Endothelial cell (in vitro differentiated cells): Measurements from ENCODE around the gene PRRX1. TPM values are rescaled to one million over a fixed set of nuclear protein-coding genes. Genes with fewer than 3 reads are reported as not detected.

Experiments
- DNase-seq: peaks from one replicate; pipeline ENCODE4 v3.0.0; 2021; ENCODE audit warnings: low spot score
- H3K27ac Mint-ChIP-seq: one replicate; pipeline ENCODE4 v1.8.0; 2021; ENCODE audit warnings: mixed read lengths, inconsistent platforms; ENCODE audit not compliant: unreplicated experiment
- H3K27me3 Mint-ChIP-seq: one replicate; pipeline ENCODE4 v1.8.0; 2021; ENCODE audit warnings: mild to moderate bottlenecking, moderate library complexity, mixed read lengths, inconsistent platforms; ENCODE audit not compliant: unreplicated experiment
- H3K36me3 Mint-ChIP-seq: one replicate; pipeline ENCODE4 v1.8.0; 2021; ENCODE audit warnings: mild to moderate bottlenecking, low read depth, mixed read lengths, inconsistent platforms; ENCODE audit not compliant: unreplicated experiment
- H3K4me1 Mint-ChIP-seq: one replicate; pipeline ENCODE4 v1.8.0; 2021; ENCODE audit warnings: mild to moderate bottlenecking, mixed read lengths, inconsistent platforms; ENCODE audit not compliant: unreplicated experiment
- H3K4me3 Mint-ChIP-seq: one replicate; pipeline ENCODE4 v1.8.0; 2021; ENCODE audit warnings: mild to moderate bottlenecking, mixed read lengths, inconsistent platforms; ENCODE audit not compliant: unreplicated experiment
- H3K9me3 Mint-ChIP-seq: one replicate; pipeline ENCODE4 v1.8.0; 2021; ENCODE audit warnings: mixed read lengths, inconsistent platforms; ENCODE audit not compliant: unreplicated experiment
- CTCF ChIP-seq: fragments of 200-600 bp; sonication (generic); IDR thresholded peaks from one replicate; pipeline ENCODE4 v1.5.0; 2021; ENCODE audit warnings: antibody characterized with exemption; ENCODE audit not compliant: unreplicated experiment
- long read RNA-seq: library from polyadenylated mRNA; unstranded; transcript quantifications from one replicate; pipeline ENCODE4 v2.0.0, GENCODE V29; 2020; ENCODE audit not compliant: unreplicated experiment
- total RNA-seq: library from RNA; stranded (reverse); fragmentation: NEBNext Ultra II Directional; extraction: Animal tissue kit (Norgen Biotek cat#: 25700); gene quantifications from one replicate; pipeline ENCODE4 v1.2.1, GENCODE V29; 2021; ENCODE audit not compliant: unreplicated experiment

PRRX1 gene
- total RNA-seq: not detected
- long read RNA-seq: 0 reads

DNA sequence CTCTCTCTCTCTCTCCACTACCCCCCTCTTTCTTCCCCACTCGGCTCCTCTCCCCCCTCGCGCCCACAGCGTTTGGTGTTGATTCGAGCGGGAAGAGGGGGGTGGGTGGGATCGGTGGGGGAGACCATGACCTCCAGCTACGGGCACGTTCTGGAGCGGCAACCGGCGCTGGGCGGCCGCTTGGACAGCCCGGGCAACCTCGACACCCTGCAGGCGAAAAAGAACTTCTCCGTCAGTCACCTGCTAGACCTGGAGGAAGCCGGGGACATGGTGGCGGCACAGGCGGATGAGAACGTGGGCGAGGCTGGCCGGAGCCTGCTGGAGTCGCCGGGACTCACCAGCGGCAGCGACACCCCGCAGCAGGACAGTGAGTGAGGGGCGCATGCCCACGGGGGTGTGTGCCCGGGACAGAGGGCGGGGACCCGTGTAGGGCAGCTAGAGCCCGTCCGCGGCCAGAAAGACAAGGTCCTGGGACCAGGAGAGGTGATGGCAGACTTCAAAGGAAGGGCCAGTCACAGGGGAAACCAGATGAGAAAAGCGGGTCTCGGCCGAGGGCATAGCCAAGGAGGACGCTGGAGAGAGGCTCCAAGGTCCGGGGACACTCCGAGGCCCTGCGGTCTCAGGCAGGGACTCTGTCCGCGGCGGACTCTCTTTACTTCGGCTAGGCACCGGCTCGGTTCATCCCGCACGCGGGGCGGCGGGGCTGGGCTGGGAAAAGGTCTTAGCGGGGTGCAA is at the start of gene PRRX1:
Gene PRRX1, plus strand, starts transcription at position 39 of the 735 bp plus-strand sequence. Its CDS starts 88 bp downstream, at position 127.
- TF ChIP-seq CTCF: no peak
- Mint-ChIP-seq H3K36me3 (no peaks in the 10 kb centered on the region), H3K27ac (no peak within 1 kb of the TSS), H3K27me3 (peaks cover 43% of the 10 kb centered on the region), H3K4me3 (peak within 1 kb of the TSS; percentile 83), H3K4me1 (peaks cover 46% of the 10 kb centered on the region), H3K9me3 (no peaks in the 10 kb centered on the region)
- no peak for DNase-seq

GRCh38 chr1:170617591-170618330 is 46.2 kb upstream of the PRRX1 start:
- Mint-ChIP-seq H3K9me3 (no peaks in the 10 kb centered on the region), H3K4me1 (no peaks in the 10 kb centered on the region), H3K4me3 (no peak overlapping the region), H3K36me3 (no peaks in the 10 kb centered on the region), H3K27ac (no peak overlapping the region), H3K27me3 (no peaks in the 10 kb centered on the region)
- DNase-seq: no peak
- TF ChIP-seq CTCF: no peak

GRCh38 chr1:170618421-170618820 is 45.5 kb upstream of the PRRX1 start:
- Mint-ChIP-seq H3K4me1 (no peaks in the 10 kb centered on the region), H3K27me3 (no peaks in the 10 kb centered on the region), H3K36me3 (no peaks in the 10 kb centered on the region), H3K4me3 (no peak overlapping the region), H3K27ac (no peak overlapping the region), H3K9me3 (no peaks in the 10 kb centered on the region)
- no peak for DNase-seq
- no peak for TF ChIP-seq CTCF

DNA sequence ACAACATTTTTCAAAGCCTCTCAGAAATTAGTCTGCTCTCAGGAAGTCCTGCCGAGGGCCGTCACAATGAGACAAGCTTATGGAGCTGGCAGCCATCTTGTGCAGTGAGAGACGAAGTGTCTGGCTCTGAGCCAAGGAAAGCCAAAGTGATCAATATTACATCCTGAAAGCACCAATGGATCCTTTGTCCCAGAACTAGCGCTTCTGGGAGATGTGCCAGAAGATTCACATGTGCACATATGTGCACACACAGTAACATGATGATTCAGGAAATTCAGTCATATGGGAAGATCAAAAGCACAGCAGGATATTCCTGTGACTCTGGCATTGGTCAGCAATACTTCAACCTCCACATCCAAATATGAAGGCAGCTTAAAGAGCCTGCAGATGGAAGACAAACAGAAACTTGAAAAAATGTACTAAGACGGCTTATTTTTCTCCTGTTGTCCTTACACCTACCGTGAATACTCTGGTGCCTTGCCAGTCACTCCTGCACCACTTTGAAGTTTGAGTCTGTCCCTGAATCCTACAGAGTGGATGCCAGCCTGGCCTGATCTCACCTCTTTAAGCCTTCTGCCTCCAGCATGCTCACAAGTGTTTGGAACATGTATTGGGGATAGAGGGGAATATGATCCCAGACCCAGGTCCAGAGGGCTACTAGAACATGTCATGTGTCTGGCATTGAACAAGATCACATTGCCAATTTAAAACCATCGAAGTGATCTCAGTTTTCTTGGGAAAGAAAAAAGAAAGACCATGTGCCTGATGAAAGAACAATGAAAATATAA is 44.5 kb upstream of the PRRX1 start:
- H3K4me1 Mint-ChIP-seq: no peaks in the 10 kb centered on the region
- H3K36me3 Mint-ChIP-seq: no peaks in the 10 kb centered on the region
- no peak overlapping the region for H3K4me3 Mint-ChIP-seq
- H3K9me3 Mint-ChIP-seq: no peaks in the 10 kb centered on the region
- no peak overlapping the region for H3K27ac Mint-ChIP-seq
- H3K27me3 Mint-ChIP-seq: no peaks in the 10 kb centered on the region
- TF ChIP-seq CTCF: no peak
- no peak for DNase-seq
